Ovary (tissue), 3 donors: ENCODE results near the gene WNT11.

Experiments
- CTCF ChIP-seq, 3 donors: fragments of 450-650 bp in 2 of 3; fragments of 200-600 bp in 1 of 3; IDR thresholded peaks; one replicate each; pipeline versions ENCODE4 v1.5.1 to v1.8.0; 2016 to 2022; ENCODE audit warnings: antibody characterized with exemption in 3 of 3, mild to moderate bottlenecking in 1 of 3
- POLR2A ChIP-seq: fragments of 450-650 bp; IDR thresholded peaks from one replicate; pipeline ENCODE4 v1.6.1; 2017; ENCODE audit warnings: antibody characterized with exemption, mild to moderate bottlenecking, moderate library complexity
- donor health status: DM: no; HTN: no; CAD: no.

- TF ChIP-seq CTCF (IDR thresholded peaks at IDR 0.05) (no peak), POLR2A (no peak)
These were observed 31.6 kb upstream of the WNT11 start for GRCh38 chr11:76237914-76238313.
